Panc1 (cell line): Measurements from ENCODE around the gene KRTAP5-11.

Source experiments
- CTCF ChIP-seq: fragments of 450-650 bp; IDR thresholded peaks from 2 replicates; pipeline ENCODE4 v1.5.1; 2017; ENCODE audit warnings: mild to moderate bottlenecking
- POLR2AphosphoS5 ChIP-seq: IDR thresholded peaks from 2 replicates; pipeline ENCODE4 v1.6.1; 2012; ENCODE audit warnings: mild to moderate bottlenecking, low read depth, low read length, moderate library complexity
- REST ChIP-seq, 2 experiments: IDR thresholded peaks; 2 replicates each; pipeline ENCODE4 v1.6.1; 2011 to 2012; ENCODE audit warnings: low read depth in 2 of 2, control low read depth in 1 of 2, low read length in 1 of 2, mild to moderate bottlenecking in 1 of 2, moderate library complexity in 1 of 2; ENCODE audit not compliant: insufficient read depth in 1 of 2
- TCF7L2 ChIP-seq: IDR thresholded peaks from 2 replicates; pipeline ENCODE4 v1.6.1; 2011; ENCODE audit warnings: mild to moderate bottlenecking, low read depth, low read length, inconsistent platforms

DNA sequence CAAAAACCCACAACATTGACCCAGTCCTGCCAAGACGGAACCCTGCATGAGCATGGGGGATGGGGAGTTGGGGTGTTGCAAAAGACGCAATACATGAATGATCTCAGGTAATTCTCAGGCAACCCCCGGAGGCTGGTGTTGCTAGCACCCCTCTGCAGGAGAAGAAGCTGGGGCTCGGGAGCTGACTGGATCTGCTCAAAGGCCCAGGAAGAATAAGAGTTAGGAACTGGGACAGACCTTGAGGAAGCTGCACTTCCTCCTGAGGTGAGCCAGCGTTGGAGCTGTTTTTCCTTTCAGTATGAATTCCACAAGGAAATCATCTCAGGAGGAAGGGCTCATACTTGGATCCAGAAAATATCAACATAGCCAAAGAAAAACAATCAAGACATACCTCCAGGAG lies 34.6 kb downstream of the KRTAP5-11 start, which contains the start of gene KRTAP5-9:
- TF ChIP-seq CTCF (no peak), POLR2AphosphoS5 (no peak), TCF7L2 (no peak), REST (IDR thresholded peaks at IDR 0.05; ENCODE audit: insufficient read depth in 1 of 2, low read depth in 2 of 2, low read length in 1 of 2) (no peak)
